HG03139 (cell line): ENCODE measurements around the gene SPOCK3.

Experiments
- ATAC-seq: cut with Tn5 transposase; IDR thresholded peaks from one replicate; pipeline ENCODE4 v1.9.1; 2021; ENCODE audit not compliant: unreplicated experiment

The SPOCK3 gene

GRCh38 chr4:167049257-167049656 is 185.0 kb downstream of the SPOCK3 start:
- no peak for ATAC-seq

GRCh38 chr4:167041524-167041923 is 192.8 kb downstream of the SPOCK3 start:
- ATAC-seq, result no peak

- no peak for ATAC-seq
These were observed 198.9 kb downstream of the SPOCK3 start for GRCh38 chr4:167035390-167035789.

GRCh38 chr4:167034983-167035382 is 199.3 kb downstream of the SPOCK3 start:
- no peak for ATAC-seq

- no peak for ATAC-seq
These were observed 201.4 kb downstream of the SPOCK3 start for GRCh38 chr4:167032871-167033270.

GRCh38 chr4:167031534-167032156 is 202.6 kb downstream of the SPOCK3 start:
- no peak for ATAC-seq

GRCh38 chr4:167028976-167029375 is 205.3 kb downstream of the SPOCK3 start:
- no peak for ATAC-seq

- ATAC-seq, result no peak
These were observed 208.6 kb downstream of the SPOCK3 start for GRCh38 chr4:167025670-167026069.

GRCh38 chr4:167023364-167023925 is 210.8 kb downstream of the SPOCK3 start:
- no peak for ATAC-seq

GRCh38 chr4:167021545-167022155 is 212.6 kb downstream of the SPOCK3 start:
- peak; percentile 61 for ATAC-seq

GRCh38 chr4:167020410-167020809 is 213.9 kb downstream of the SPOCK3 start:
- ATAC-seq, result no peak

GRCh38 chr4:167014944-167015343 is 219.3 kb downstream of the SPOCK3 start:
- ATAC-seq, result no peak

- ATAC-seq, result no peak
These were observed 231.0 kb downstream of the SPOCK3 start for GRCh38 chr4:167003326-167003725.

GRCh38 chr4:167000141-167000852 is 234.0 kb downstream of the SPOCK3 start:
- no peak for ATAC-seq

- ATAC-seq, result no peak
These were observed 238.1 kb downstream of the SPOCK3 start for GRCh38 chr4:166996216-166996615.

- ATAC-seq, result no peak
These were observed 239.6 kb downstream of the SPOCK3 start for GRCh38 chr4:166994686-166995085.

- no peak for ATAC-seq
These were observed 243.2 kb downstream of the SPOCK3 start for GRCh38 chr4:166991006-166991561.

GRCh38 chr4:166989886-166990285 is 244.4 kb downstream of the SPOCK3 start:
- ATAC-seq, result no peak

GRCh38 chr4:166987026-166987425 is 247.3 kb downstream of the SPOCK3 start:
- no peak for ATAC-seq

- no peak for ATAC-seq
These were observed 252.4 kb downstream of the SPOCK3 start for GRCh38 chr4:166981847-166982246.

- ATAC-seq, result no peak
These were observed 253.9 kb downstream of the SPOCK3 start for GRCh38 chr4:166980419-166980818.

- ATAC-seq, result no peak
These were observed 256.7 kb downstream of the SPOCK3 start for GRCh38 chr4:166977596-166977995.
